NCI-H1694 (cell line): Measurements from ENCODE around the gene CHD9NB.
A peak's percentile ranks its signal among the peaks of the same experiment; 100 is the strongest.

Experiments
- DNase-seq: peaks from one replicate; lab custom pipeline; 2025; lab: John Stamatoyannopoulos, UW

CHD9NB gene

GRCh38 chr16:53052519-53053501 lies at the start of gene CHD9NB:
TSS of gene CHD9NB (minus strand) at chr16:53052897. CDS start at chr16:53044158, 8,739 bp downstream.
- no peak for DNase-seq

- DNase-seq = no peak
These were observed 48.2 kb upstream of the CHD9NB start for GRCh38 chr16:53100889-53101288.

- DNase-seq = no peak
These were observed 47.5 kb upstream of the CHD9NB start for GRCh38 chr16:53100131-53100748.

- DNase-seq = peak; percentile 61
These were observed 46.8 kb upstream of the CHD9NB start for GRCh38 chr16:53099318-53100130.

- peak; percentile 61 for DNase-seq
These were observed 46.0 kb upstream of the CHD9NB start for GRCh38 chr16:53098526-53099317.

- no peak for DNase-seq
These were observed 44.5 kb upstream of the CHD9NB start for GRCh38 chr16:53097190-53097589.

GRCh38 chr16:53094013-53094630 lies 41.4 kb upstream of the CHD9NB start:
- no peak for DNase-seq

- no peak for DNase-seq
These were observed 40.6 kb upstream of the CHD9NB start for GRCh38 chr16:53093162-53093744.

- peak; percentile 60 for DNase-seq
These were observed 39.6 kb upstream of the CHD9NB start for GRCh38 chr16:53092284-53092683.

GRCh38 chr16:53091466-53092211 lies 38.9 kb upstream of the CHD9NB start:
- peak; percentile 95 for DNase-seq

GRCh38 chr16:53090591-53091411 lies 38.1 kb upstream of the CHD9NB start:
- DNase-seq = peak; percentile 93

- DNase-seq = no peak
These were observed 37.5 kb upstream of the CHD9NB start for GRCh38 chr16:53090286-53090590.

GRCh38 chr16:53089434-53090285 lies 37.0 kb upstream of the CHD9NB start:
- DNase-seq = peak; percentile 36

- DNase-seq = peak; percentile 14
These were observed 34.4 kb upstream of the CHD9NB start for GRCh38 chr16:53087101-53087500.

- no peak for DNase-seq
These were observed 33.3 kb upstream of the CHD9NB start for GRCh38 chr16:53085931-53086421.

- peak; percentile 63 for DNase-seq
These were observed 32.7 kb upstream of the CHD9NB start for GRCh38 chr16:53085369-53085843.

- no peak for DNase-seq
These were observed 32.1 kb upstream of the CHD9NB start for GRCh38 chr16:53084746-53085334.
